Measurements from ENCODE around the gene MOAP1.
"Not testable (repeated sequence)": the region's sequence is repeated elsewhere in the genome, so short reads cannot be mapped to it uniquely, and the experiment has no call there.

- TF ChIP-seq CTCF (conservative IDR thresholded peaks at IDR 0.05); EZH2 (IDR thresholded peaks at IDR 0.05; ENCODE audit: low read depth): not testable (repeated sequence)
These were observed 48.4 kb upstream of the MOAP1 start for GRCh38 chr14:93233078-93233477.

Measured in PC-9 (cell line).